SK-N-SH treated with all-trans-retinoic acid at 6 μM for 48 hours (cell line): ENCODE measurements around the gene BCHE.

Source experiments
- BACH2 ChIP-seq: fragments of 250-450 bp; sonication (Bioruptor Pico); IDR thresholded peaks from 2 replicates; pipeline ENCODE4 v1.9.0; 2021; ENCODE audit warnings: mild to moderate bottlenecking, borderline replicate concordance
- TCF4 ChIP-seq: fragments of 250-450 bp; sonication (Bioruptor Pico); IDR thresholded peaks from 2 replicates; pipeline ENCODE4 v1.8.0; 2021; ENCODE audit warnings: mild to moderate bottlenecking, moderate library complexity, borderline replicate concordance
- ZFP3 ChIP-seq: fragments of 250-450 bp; sonication (Bioruptor Pico); IDR thresholded peaks from 2 replicates; pipeline ENCODE4 v1.5.0; 2020; ENCODE audit warnings: mild to moderate bottlenecking, moderate library complexity
- ZFP30 ChIP-seq: fragments of 450-650 bp; formaldehyde crosslinking; IDR thresholded peaks from 2 replicates; pipeline ENCODE4 v1.5.0; 2022; ENCODE audit warnings: mild to moderate bottlenecking, moderate library complexity
- TF ChIP-seq, protein P1 (sequence below): fragments of 250-450 bp; sonication (Bioruptor Pico); IDR thresholded peaks from 2 replicates; pipeline ENCODE4 v1.5.1; 2020; ENCODE audit warnings: low read depth, mild to moderate bottlenecking, moderate library complexity

DNA sequence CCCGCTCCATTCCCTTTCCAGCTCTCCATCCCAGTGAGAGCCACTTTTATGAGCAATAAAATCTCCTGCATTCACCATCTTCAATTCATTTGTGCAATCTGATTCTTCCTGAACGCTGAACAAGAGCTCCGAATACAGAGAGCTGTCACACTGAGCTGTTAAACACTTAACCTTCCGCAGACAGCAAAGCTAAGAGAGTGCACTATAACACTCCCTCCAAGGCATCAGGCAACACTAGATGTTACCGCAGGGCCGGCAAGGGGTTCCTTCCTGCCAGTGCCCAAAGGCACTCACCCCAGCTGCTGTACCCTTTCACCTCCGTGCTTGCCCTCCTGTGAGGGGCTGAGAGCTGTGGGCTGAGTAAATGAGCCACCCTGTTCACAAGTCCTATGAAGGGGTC is 85.6 kb downstream of the BCHE start:
- TF ChIP-seq TCF4 (CRISPR knock-in tag) = no peak
- TF ChIP-seq ZFP3 (CRISPR knock-in tag) = no peak
- no peak for TF ChIP-seq ZFP30
- TF ChIP-seq BACH2 (CRISPR knock-in tag) = no peak
- TF ChIP-seq, protein P1, sequence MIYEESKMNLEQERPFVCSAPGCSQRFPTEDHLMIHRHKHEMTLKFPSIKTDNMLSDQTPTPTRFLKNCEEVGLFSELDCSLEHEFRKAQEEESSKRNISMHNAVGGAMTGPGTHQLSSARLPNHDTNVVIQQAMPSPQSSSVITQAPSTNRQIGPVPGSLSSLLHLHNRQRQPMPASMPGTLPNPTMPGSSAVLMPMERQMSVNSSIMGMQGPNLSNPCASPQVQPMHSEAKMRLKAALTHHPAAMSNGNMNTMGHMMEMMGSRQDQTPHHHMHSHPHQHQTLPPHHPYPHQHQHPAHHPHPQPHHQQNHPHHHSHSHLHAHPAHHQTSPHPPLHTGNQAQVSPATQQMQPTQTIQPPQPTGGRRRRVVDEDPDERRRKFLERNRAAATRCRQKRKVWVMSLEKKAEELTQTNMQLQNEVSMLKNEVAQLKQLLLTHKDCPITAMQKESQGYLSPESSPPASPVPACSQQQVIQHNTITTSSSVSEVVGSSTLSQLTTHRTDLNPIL (CRISPR knock-in tag) = no peak
